GM18508 (cell line): ENCODE measurements around the gene ATP5F1B.

ENCODE experiments used
- ATAC-seq: cut with Tn5 transposase; IDR thresholded peaks from one replicate; pipeline ENCODE4 v1.9.1; 2021; ENCODE audit warnings: moderate number of reproducible peaks; ENCODE audit not compliant: insufficient read depth, unreplicated experiment

ATP5F1B gene

GRCh38 chr12:56628671-56629458 is 16.9 kb downstream of the ATP5F1B start:
- no peak for ATAC-seq

GRCh38 chr12:56626701-56627100 is 19.1 kb downstream of the ATP5F1B start:
- ATAC-seq: no peak

GRCh38 chr12:56622535-56622934 is 23.2 kb downstream of the ATP5F1B start:
- no peak for ATAC-seq

GRCh38 chr12:56616925-56617324 is 28.9 kb downstream of the ATP5F1B start:
- no peak for ATAC-seq

- ATAC-seq: no peak
Observed at GRCh38 chr12:56616244-56616643, 29.5 kb downstream of the ATP5F1B start.

GRCh38 chr12:56614627-56615026 is 31.2 kb downstream of the ATP5F1B start:
- ATAC-seq: no peak

GRCh38 chr12:56604355-56604754 is 41.4 kb downstream of the ATP5F1B start:
- no peak for ATAC-seq

GRCh38 chr12:56602239-56602638 is 43.5 kb downstream of the ATP5F1B start:
- ATAC-seq: no peak

GRCh38 chr12:56601503-56601902 is 44.3 kb downstream of the ATP5F1B start:
- ATAC-seq: no peak

- no peak for ATAC-seq
Observed at GRCh38 chr12:56600753-56601152, 45.0 kb downstream of the ATP5F1B start.

GRCh38 chr12:56599797-56600196 is 46.0 kb downstream of the ATP5F1B start:
- ATAC-seq: no peak

- no peak for ATAC-seq
Observed at GRCh38 chr12:56599041-56599440, 46.7 kb downstream of the ATP5F1B start.

- no peak for ATAC-seq
Observed at GRCh38 chr12:56596815-56597214, 49.0 kb downstream of the ATP5F1B start.

- ATAC-seq: no peak
Observed at GRCh38 chr12:56593909-56594621, 51.7 kb downstream of the ATP5F1B start.

- ATAC-seq: no peak
Observed at GRCh38 chr12:56591961-56592360, 53.8 kb downstream of the ATP5F1B start.

- ATAC-seq: no peak
Observed at GRCh38 chr12:56591126-56591525, 54.7 kb downstream of the ATP5F1B start.

GRCh38 chr12:56590237-56590830 is 55.5 kb downstream of the ATP5F1B start:
- ATAC-seq: no peak

- ATAC-seq: no peak
Observed at GRCh38 chr12:56589783-56590182, 56.0 kb downstream of the ATP5F1B start.
